ENCODE results near the gene MRPS26. TPM values are rescaled to one million over a fixed set of nuclear protein-coding genes. Genes with fewer than 3 reads are reported as not detected.

Gene MRPS26
- polyA plus RNA-seq, 1 donor (not counting 4 experiments of a cell fraction or from before 2014, with no cell fraction given) = 29.8 TPM

- Histone ChIP-seq H3K9me1 (ENCODE audit: control insufficient read depth, extremely low read depth, insufficient read depth, low read length) (no peaks in the 10 kb centered on the region), H3K4me3 (ENCODE audit: control insufficient read depth in 2 of 3, extremely low read depth in 1 of 3, insufficient read depth in 2 of 3, low read depth in 1 of 3, low read length in 3 of 3) (no peak overlapping the region)
These were observed 37.4 kb downstream of the MRPS26 start for GRCh38 chr20:3082955-3083952.

GRCh38 chr20:3084283-3084985 is 38.6 kb downstream of the MRPS26 start, which contains the start of gene AVP:
TSS of gene AVP (minus strand) at chr20:3084724. CDS start at chr20:3084674, 50 bp downstream.
- Histone ChIP-seq H3K4me3 (ENCODE audit: control insufficient read depth in 2 of 3, extremely low read depth in 1 of 3, insufficient read depth in 2 of 3, low read depth in 1 of 3, low read length in 3 of 3) (no peak within 1 kb of the TSS), H3K79me2 (ENCODE audit: control insufficient read depth, insufficient read depth, low read length) (no peaks in the 10 kb centered on the region), H4K20me1 (ENCODE audit: control insufficient read depth, extremely low read depth, insufficient read depth, low read length) (no peaks in the 10 kb centered on the region), H3K9me3 (ENCODE audit: control insufficient read depth, low read depth, low read length) (no peaks in the 10 kb centered on the region), H3K27me3 (ENCODE audit: control insufficient read depth, extremely low read depth, insufficient read depth, low read length) (peaks cover 45% of the 10 kb centered on the region), H3K9ac (ENCODE audit: control insufficient read depth, extremely low read depth, insufficient read depth, low read length) (no peak within 1 kb of the TSS), H3K9me1 (ENCODE audit: control insufficient read depth, extremely low read depth, insufficient read depth, low read length) (no peaks in the 10 kb centered on the region), H3K4me2 (ENCODE audit: control insufficient read depth, extremely low read depth, insufficient read depth, low read depth, low read length) (no peak within 1 kb of the TSS), H3K4me1 (ENCODE audit: control insufficient read depth, extremely low read depth, insufficient read depth, low read length) (no peaks in the 10 kb centered on the region), H2AFZ (ENCODE audit: control insufficient read depth, low read length) (no peak within 1 kb of the TSS), H3K36me3 (ENCODE audit: control insufficient read depth in 2 of 2, extremely low read depth in 1 of 2, insufficient read depth in 2 of 2, low read length in 2 of 2) (no peaks in the 10 kb centered on the region), H3K27ac (ENCODE audit: control insufficient read depth, insufficient read depth, low read length) (no peak within 1 kb of the TSS)
- FAIRE-seq (no peak), DNase-seq (ENCODE audit: low read depth, low spot score) (no peak)
- dilution Hi-C loops (cut with MboI; ENCODE audit: extremely low pct_ligation_motif_present, low sequenced_read_pairs) = no loop called here
- TF ChIP-seq CTCF (optimal IDR thresholded peaks at IDR 0.05 in 1 of 3, IDR thresholded peaks at IDR 0.05 in 1 of 3, conservative IDR thresholded peaks at IDR 0.05 in 1 of 3; ENCODE audit: extremely low read depth in 1 of 3, insufficient read depth in 2 of 3, low read length in 3 of 3) (no peak), EZH2 (IDR thresholded peaks at IDR 0.05; ENCODE audit: low read length) (no peak)

More at GRCh38 chr20:3082955-3083952, 37.4 kb downstream of the MRPS26 start:
- TF ChIP-seq EZH2 (IDR thresholded peaks at IDR 0.05; ENCODE audit: low read length) = peak; percentile 88
- no peak for TF ChIP-seq CTCF (optimal IDR thresholded peaks at IDR 0.05 in 1 of 3, IDR thresholded peaks at IDR 0.05 in 1 of 3, conservative IDR thresholded peaks at IDR 0.05 in 1 of 3; ENCODE audit: extremely low read depth in 1 of 3, insufficient read depth in 2 of 3, low read length in 3 of 3)
- no peak overlapping the region for H3K9ac ChIP-seq (ENCODE audit: control insufficient read depth, extremely low read depth, insufficient read depth, low read length)
- dilution Hi-C loops (cut with MboI; ENCODE audit: extremely low pct_ligation_motif_present, low sequenced_read_pairs) = no loop called here
- H4K20me1 ChIP-seq (ENCODE audit: control insufficient read depth, extremely low read depth, insufficient read depth, low read length) = no peaks in the 10 kb centered on the region
- FAIRE-seq (no peak), DNase-seq (ENCODE audit: low read depth, low spot score) (no peak)
- H3K27ac ChIP-seq (ENCODE audit: control insufficient read depth, insufficient read depth, low read length) = no peak overlapping the region
- no peak overlapping the region for H2AFZ ChIP-seq (ENCODE audit: control insufficient read depth, low read length)
- no peaks in the 10 kb centered on the region for H3K4me1 ChIP-seq (ENCODE audit: control insufficient read depth, extremely low read depth, insufficient read depth, low read length)
- no peaks in the 10 kb centered on the region for H3K36me3 ChIP-seq (ENCODE audit: control insufficient read depth in 2 of 2, extremely low read depth in 1 of 2, insufficient read depth in 2 of 2, low read length in 2 of 2)
- H3K79me2 ChIP-seq (ENCODE audit: control insufficient read depth, insufficient read depth, low read length) = no peaks in the 10 kb centered on the region
- no peaks in the 10 kb centered on the region for H3K9me3 ChIP-seq (ENCODE audit: control insufficient read depth, low read depth, low read length)
- H3K4me2 ChIP-seq (ENCODE audit: control insufficient read depth, extremely low read depth, insufficient read depth, low read depth, low read length) = no peak overlapping the region
- peaks cover 45% of the 10 kb centered on the region for H3K27me3 ChIP-seq (ENCODE audit: control insufficient read depth, extremely low read depth, insufficient read depth, low read length)

All from keratinocyte (primary cell).